HG03175 (cell line): Measurements from ENCODE around the gene VPS37C.
A peak's percentile ranks its signal among the peaks of the same experiment; 100 is the strongest.

ENCODE experiments used
- ATAC-seq: cut with Tn5 transposase; IDR thresholded peaks from one replicate; pipeline ENCODE4 v1.9.1; 2021; ENCODE audit warnings: mild to moderate bottlenecking, moderate library complexity; ENCODE audit not compliant: unreplicated experiment

VPS37C gene

DNA sequence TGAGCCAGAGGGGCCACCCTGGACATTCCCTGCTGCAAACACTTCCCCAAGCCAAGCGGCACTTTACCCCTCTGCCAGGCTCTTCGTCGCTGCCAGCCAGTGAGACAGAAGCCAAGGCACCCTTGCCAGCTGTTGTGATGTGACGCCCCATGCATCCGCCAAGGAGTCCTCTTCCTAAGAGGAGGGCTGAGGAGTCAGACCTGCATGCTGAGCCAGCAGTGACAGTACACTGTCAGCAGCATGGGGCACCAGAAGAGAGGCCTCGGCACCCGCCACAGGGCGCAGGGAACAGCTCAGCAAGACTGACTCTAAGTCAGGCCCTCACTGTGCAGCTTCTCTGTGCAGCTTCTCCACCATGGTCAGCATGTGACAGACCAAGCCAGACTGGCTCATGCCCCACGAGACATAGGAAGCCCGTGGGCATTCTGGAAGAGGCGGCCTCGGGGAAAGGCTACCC lies 26.4 kb downstream of the VPS37C start:
- no peak for ATAC-seq

DNA sequence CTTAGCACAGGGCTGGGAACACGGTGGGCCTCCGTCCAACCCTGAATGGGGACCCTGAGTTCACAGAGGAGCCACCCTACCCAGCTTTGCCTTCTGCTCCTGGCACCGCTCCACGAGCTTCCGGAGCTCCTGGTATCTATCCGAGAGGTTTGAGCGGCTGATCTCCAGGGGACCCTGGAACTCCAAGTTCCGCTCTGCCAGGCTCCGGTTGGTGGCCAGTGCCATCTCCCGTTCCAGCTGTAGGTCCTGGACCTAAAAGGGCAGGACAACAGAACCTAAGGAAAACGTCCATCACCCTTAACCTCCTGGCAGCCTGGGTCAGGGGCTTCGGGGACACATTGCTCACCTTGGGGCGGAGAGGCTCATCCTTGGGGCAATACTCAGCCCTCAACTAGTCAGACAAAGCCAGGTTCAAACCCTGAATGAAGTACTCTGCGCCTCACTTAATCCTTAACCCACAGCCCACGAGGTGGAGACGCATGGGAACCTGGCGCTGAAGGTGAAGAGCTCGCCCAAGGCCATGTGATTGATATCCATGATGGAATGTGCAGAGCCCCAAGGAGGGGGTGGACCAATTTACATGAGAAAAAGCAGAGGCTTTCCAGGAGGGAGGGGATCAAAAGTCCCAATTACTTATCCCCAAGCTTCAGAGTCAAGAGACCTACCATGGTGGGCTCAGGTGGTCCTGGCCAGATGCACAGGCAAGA lies 27.1 kb downstream of the VPS37C start:
- ATAC-seq, result no peak

DNA sequence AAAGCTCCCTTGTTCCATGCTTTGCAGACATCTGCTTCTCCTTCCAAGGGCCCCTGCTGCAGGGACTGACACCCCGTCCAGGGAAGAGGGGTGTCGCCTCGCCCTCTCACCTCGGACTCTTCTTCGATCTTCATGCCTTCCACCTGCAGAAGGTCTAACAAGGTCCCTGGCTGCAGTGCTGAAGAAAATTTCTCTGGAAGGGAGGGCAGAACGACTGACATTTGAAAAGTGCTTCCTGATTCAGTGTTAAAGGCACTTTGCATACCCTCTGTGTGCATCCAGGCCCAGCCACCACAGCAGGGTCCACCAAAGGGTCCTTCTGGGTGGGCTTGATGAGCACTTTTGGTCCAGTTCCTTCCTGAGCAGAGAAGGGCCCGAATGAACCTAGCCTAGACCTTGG lies 28.1 kb downstream of the VPS37C start:
- ATAC-seq, result no peak

DNA sequence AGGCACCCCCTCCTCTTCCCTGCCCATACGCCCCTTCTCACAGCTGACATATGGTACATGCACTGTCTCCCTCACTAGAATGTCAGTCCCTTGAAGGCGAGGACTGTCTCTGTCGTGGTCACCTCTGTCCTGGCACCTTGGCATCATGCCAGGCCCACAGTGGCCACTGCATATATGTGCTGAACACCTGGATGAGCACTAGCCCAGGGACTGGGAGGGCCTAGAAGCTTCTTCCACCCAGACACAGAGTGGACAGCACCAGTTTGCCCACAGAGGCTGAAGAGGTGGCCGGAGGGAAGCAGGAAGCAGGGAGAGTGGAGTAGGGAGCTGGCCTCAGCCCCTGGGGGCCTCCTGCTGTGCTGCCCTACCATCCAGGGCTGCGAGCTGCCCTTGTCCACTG lies 28.6 kb downstream of the VPS37C start:
- ATAC-seq, result no peak

DNA sequence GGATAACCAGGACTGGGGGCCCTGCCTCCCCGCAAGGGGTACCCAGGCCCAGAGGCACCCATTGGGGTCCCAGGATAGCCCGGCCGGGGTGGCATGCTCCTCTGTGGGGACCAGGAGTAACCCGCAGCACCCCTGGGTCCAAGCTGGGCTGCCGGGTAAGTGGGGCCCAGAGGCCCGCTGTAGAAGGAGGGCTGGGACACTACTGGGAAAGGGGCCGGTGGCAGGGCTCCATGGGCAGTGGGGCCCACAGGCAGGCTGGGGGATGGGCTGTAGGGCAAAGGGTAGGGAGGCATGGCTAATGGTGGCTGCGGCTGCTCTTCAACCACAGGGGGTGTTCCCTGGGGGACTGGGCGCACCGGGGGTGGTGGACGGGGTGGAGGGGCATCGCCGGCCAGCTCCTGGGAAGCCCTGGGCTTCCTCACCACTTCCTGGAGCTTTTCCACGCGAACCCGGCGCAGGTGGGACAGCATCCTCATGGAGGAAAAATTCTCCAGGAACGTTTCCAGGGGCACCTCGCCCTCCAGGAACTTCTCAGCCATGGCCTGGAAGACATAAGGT lies 29.1 kb downstream of the VPS37C start:
- ATAC-seq, result no peak

DNA sequence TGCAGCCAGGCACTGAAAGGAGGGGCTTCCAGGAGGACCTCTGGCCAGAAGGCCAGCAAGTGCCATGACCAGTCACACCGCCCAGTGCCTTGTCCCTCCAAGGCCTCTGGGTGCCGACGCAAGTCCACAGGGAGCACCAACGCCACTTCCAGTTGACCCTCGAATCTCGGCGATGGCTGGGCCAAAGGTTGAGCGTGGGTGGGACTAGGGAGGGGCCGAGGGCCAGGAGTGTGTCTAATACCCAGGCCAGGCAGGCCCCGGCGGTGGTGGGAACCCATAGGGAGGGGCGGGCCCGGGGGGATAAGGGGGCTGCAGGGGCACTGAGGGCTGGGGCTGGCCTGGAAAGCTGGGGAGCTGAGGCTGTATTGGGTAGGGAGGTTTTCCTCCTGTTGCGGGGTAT lies 29.6 kb downstream of the VPS37C start:
- ATAC-seq, result no peak

DNA sequence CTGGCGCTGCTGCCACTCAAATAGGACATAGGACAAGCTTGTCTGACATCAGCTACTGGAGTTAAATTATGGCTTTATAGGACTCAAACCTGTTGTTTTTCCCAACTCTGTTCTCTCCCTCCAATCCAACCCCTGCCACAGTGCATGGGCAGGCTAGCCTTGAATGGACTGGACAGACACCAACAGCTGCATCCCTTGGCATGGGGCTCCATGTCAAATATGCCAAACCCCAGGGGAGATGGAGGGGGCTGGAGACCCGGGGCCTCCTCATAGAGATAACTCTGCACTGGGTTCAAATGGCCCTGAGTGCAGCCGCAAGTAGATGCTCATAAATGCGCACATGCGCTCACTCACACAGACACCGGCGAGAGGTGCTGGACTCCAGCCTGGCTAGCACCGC lies 30.0 kb downstream of the VPS37C start:
- ATAC-seq, result no peak

DNA sequence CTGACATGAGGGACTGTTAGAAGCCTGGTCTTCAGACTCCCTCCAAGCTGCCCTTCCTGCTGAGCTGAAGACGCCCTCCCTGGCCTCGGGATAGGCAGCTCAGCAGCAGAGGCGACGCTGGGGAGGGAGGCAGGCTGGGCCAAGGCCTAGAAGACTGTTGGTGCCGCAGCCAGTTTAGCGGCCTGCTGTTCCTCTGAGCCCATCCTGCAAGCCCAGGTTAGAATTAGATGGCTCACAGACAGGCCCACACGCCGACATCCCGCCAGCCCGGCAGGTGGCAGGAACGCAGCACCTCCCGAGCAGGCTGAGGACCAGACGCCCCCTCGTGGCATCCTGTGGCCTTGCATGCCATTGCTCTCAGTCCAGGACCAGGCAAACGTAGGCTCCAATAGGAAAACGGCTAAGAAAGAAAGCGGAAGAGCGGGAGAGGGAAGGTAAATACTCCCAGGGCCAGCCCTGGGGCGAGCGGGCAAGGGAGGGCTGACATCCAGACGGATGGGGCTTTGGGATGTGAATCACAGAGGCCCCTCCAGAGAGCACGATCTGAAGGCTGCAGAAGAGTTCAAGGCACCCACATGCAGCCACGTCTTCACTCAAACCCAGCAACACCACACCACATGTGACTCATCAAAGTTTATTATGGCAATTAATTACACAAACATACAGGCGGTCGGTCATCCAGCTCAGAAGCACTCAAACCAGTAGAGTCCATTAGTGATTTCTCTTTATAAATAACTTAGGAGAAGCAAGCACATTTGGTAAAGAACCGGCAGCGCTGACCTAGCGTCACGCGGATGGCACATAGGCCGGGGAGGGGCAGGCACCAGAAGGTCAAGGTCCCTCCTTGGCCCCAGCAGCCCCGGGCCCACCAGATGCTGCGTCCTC lies 31.3 kb downstream of the VPS37C start:
- ATAC-seq, result peak; percentile 90

DNA sequence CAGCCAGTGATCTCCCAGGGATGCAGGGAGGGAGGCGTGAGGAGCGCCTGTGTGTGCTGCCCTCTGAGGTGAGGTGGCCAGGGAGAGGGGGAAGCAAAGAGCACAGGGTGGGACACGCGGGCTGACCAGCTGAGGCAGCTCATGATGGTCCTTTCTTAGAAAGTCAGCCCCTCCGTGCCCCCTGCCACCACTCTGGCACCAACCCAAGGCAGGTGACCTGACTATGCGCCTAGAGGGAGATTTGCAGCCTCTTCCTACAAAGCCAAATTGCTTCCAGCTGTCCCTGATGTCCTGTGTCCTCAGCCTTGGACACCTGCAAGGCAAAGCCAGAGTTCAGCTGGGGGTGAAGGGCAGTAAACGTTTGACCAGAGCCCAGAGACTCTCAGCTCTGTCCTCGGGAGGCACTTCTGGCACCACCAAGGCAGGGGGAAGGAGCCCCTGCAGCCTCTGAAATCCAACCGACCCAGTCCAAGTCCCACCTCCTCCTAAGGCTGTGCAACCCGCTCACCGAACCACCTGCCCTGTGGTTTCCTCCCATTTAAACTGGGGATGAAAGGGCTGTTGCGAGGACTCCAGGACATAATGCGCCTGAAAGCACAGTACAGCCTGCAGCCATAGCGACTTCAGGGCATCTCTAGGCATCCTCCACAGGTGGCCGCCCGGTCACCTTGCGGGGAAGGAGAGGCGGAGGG lies 32.1 kb downstream of the VPS37C start:
- no peak for ATAC-seq

DNA sequence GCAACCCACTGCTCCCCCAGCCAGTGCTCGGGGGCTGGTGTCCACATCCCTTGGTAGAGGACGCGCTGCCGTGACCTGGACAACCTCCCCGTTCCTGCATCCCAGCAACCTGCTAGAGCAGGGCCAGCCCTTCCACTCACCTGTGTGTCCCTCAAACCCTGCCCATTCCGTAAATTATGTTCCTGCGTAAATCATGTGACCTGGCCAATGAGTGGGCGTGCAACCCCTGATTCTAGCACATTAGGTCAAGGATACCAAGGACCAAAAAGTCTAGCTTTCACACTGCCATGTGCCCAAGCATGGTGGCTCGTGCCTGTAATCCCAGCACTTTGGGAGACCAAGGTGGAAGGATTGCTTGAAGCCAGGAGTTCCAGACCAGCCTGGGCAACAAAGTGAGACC lies 33.2 kb downstream of the VPS37C start:
- ATAC-seq, result no peak

DNA sequence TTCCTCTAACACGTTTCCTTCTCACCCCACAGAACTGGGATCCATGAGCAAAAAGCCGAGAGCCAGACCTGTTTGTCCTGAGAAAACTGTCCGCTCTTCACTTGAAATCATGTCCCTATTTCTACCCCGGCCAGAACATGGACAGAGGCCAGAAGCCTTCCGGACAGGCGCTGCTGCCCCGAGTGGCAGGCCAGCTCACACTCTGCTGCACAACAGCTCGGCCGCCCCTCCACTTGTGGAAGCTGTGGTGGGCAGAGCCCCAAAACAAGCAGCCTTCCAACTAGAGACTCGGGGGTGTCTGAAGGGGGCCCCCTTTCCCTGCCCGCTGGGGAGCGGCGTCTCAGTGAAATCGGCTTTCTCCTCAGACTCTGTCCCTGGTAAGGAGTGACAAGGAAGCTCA lies 35.0 kb downstream of the VPS37C start:
- ATAC-seq, result no peak

DNA sequence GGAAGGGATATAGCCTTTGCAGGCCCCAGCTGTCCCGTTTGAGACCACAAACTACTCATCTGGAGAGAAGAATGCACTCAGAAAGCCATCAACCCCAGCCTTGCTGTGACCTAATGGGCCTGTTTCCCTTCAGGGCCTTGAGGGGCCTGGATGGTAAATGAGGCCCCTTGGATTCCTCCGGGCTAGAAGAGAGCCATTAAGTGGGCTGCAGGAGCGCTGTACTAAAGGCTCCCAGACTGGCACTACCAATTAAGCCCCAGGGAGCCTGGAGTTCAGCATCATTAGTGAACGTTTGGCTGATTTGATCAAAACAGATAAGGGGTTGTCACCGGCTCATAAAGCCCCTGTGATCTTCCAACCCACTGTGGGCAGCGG lies 35.9 kb downstream of the VPS37C start:
- ATAC-seq, result no peak

DNA sequence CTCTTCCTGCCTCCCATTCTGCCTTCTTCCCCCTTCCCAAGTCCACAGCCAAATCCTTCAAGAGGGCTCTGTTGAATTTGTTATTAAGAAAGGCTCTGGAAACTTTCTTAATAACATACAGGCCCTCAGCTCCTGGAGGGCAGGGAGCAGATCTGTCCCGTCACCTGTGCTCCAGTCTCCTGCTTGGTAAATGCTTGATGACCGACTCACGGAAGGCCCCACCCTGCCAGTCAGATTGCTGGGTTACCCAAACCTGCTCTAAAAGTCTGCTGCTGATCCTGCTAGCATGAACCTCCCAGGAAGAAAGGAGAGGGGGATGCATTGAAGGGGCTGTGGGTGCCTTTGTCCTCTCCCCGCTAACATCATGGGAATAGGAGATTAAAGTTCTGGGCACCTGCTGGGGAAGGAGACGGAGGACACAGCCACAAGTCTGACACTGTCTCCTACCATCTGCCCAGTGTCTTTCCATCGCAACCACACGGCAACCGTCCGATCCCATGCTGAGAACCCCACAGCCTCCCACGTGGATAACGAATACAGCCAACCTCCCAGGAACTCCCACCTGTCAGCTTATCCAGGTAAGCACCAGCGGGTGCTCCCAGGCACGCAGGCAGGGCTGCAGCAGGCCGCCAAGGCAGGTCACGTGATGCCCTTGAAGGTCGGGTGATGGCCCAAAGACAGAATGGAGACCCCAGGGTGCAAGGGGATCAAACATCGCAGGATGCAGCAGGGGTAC lies 36.5 kb downstream of the VPS37C start:
- ATAC-seq, result no peak

DNA sequence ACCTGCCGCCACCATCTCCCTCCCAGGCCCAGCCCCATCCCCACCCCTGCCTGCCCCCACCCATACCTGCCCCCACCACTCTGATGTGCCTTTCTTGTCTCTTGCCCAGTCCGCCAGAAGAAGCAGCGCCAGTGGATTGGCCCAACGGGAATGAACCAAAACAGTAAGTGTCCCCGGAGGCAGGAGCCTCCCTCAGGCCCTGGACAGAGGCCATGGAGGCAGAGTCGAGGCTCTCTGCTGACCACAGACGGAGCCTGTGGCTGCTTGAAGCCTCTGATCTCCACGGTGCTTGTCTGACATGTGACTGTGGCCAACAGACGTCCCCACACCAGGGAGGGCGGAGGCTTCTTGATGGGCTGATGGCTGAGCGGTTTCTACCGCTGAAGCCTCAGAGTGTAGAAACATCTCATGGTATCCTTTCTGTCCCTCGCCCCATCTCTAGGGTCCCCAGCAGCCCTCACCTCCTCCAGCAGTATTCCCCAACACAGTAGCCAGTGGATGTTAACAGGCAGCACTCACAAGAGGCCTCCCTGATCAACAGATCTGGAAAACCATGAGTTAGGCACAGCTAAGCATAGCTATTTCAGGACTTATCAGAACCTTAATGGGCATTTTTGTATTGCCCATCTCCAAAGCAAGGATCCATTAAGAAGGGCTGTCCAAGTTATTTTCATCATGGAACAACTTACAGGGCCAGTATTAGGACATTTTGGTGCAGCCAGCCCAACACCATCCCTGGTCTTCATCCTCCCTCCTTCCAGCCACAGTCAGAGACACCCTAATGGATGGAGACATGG lies 37.3 kb downstream of the VPS37C start:
- no peak for ATAC-seq

DNA sequence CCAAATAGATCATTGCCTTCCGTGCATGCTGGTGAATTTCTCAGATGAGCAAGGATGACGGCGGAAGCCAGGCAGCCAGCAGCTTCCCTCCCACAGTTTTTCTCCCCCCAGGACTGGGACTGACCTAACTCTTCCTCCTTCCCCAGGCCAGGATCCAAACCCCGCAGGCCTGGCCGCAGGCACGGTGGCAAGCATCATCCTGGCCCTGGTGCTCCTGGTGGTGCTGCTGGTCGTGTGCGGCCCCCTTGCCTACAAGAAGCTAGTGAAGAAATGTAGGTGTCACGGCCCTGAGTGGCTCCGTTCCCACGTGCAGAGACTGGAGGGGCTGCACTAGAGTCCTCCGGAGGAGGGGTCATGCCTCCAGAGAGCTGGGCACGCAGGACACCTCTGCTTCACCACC lies 38.5 kb downstream of the VPS37C start:
- ATAC-seq, result no peak

DNA sequence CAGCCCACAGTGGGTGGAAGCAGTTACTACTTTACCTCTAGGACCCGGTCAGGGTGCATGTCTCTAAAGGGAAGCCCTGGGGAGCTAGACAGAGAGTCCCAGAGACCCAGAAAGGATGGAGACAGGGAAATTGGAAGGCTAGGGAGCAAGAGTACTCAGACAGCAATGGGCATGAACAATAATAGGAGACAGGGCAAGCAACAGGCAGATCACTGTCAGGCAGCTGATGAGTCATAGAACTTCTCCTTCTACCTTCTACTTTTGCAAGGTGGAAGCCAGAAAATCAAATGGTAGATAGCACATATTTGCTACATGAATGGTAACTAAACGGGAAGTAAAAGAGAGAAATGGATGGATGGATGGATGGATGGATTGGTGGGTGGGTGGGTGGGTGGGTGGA lies 39.3 kb downstream of the VPS37C start:
- no peak for ATAC-seq

DNA sequence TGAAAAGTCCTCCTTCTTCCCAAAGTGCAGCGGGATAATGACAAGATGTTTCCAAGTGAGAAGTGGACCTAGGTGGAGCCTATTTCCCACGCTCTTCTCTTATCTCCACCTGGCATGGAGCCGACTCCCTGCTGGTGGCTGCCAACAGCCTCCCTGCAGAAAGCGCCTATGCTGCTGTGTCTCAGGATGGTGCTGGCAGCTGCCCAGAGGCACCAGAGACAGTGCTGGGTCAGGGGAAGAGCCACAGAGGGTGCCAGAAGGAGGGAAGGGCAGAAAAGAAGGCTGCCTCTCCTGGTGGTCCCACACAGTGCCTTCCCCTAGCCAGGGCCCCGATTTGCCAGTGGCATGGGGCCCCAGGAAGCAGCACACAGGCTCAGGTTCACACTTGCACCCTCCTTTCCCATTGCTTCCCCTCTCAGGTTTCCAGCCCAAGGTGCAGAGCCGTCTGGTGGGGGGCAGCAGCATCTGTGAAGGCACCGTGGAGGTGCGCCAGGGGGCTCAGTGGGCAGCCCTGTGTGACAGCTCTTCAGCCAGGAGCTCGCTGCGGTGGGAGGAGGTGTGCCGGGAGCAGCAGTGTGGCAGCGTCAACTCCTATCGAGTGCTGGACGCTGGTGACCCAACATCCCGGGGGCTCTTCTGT lies 39.9 kb downstream of the VPS37C start:
- ATAC-seq, result no peak

DNA sequence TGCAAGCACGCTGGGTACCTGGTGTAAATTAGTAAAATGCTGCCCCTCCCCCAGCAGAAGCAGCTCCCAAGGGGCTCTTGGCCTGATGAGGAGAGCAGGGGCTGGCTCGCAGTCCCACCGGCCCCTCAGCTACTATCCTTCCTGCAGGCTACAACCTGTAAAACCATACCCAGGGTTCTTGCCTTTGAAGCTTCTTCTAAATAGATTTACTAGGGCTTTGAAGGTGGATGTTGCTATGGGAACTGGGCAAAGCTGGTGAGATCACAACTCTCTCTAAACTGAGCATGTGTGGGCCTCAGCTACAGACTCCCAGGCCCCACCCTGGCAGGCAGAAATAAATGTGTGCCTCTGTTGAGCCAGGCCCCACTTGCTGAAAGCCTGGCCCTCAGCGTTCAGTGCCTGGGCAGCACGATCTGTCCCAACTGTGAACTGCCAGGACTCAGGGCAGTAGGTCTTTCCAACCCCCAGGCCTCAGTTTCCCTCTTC lies 40.5 kb downstream of the VPS37C start:
- no peak for ATAC-seq

DNA sequence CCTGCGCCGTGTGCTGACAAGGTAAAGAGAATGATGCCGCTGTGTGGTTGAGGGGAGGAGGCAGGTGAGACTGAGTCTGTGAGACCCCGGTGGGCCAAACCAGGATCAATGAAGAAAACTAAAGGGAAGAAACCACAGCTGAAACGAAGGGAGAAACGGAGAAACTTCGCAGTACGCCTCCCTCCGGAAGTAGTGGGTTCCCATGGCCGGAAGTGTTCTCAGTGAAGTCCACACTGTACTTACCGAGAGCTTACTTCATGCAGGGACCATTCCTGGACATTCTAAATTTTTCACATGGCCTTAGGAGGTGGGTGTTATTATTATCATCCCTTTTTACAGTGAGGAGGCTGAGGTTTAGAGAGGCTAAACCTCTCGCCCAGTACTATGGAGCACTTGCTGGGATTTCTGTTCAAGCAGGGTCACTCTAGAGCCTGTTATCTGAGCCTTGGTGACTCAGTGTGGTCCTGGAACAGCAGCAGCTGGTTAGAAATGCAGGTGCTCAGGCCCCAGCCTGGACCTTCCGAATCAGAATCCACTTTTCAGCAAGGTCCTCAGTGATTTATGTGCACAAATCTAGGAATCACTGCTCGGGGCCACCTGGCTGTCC lies 41.0 kb downstream of the VPS37C start:
- ATAC-seq, result no peak
